ENCODE measurements around the gene ZFPM1. TPM values are rescaled to one million over a fixed set of nuclear protein-coding genes. Genes with fewer than 3 reads are reported as not detected.
"Not testable (repeated sequence)": the region's sequence is repeated elsewhere in the genome, so short reads cannot be mapped to it uniquely, and the experiment has no call there.

ZFPM1 gene
- total RNA-seq, 1 donor from 2014 or later: 9.6 TPM

GRCh38 chr16:88459366-88460073, 6.4 kb downstream of the ZFPM1 start:
- DNase-seq (ENCODE audit: low spot score): no peak
- intact Hi-C loops (cut with DNase I): no loop called here

GRCh38 chr16:88460496-88461330, 7.6 kb downstream of the ZFPM1 start:
- intact Hi-C loops (cut with DNase I): no loop called here
- no peak for DNase-seq (ENCODE audit: low spot score)

GRCh38 chr16:88461331-88462269, 8.5 kb downstream of the ZFPM1 start:
- intact Hi-C loops (cut with DNase I): no loop called here
- DNase-seq (ENCODE audit: low spot score): no peak

GRCh38 chr16:88462396-88462795, 9.3 kb downstream of the ZFPM1 start:
- intact Hi-C loops (cut with DNase I): no loop called here
- DNase-seq (ENCODE audit: low spot score): no peak

GRCh38 chr16:88463411-88463810, 10.3 kb downstream of the ZFPM1 start:
- no peak for DNase-seq (ENCODE audit: low spot score)
- intact Hi-C loops (cut with DNase I): no loop called here

- no peak for DNase-seq (ENCODE audit: low spot score)
- intact Hi-C loops (cut with DNase I): no loop called here
These were observed 11.6 kb downstream of the ZFPM1 start for GRCh38 chr16:88464447-88465318.

GRCh38 chr16:88465387-88465983, 12.4 kb downstream of the ZFPM1 start:
- no peak for DNase-seq (ENCODE audit: low spot score)
- intact Hi-C loops (cut with DNase I): no loop called here

- DNase-seq (ENCODE audit: low spot score): no peak
- intact Hi-C loops (cut with DNase I): no loop called here
These were observed 13.2 kb downstream of the ZFPM1 start for GRCh38 chr16:88466175-88466862.

GRCh38 chr16:88466949-88467348, 13.9 kb downstream of the ZFPM1 start:
- DNase-seq (ENCODE audit: low spot score): no peak
- intact Hi-C loops (cut with DNase I): no loop called here

- intact Hi-C loops (cut with DNase I): no loop called here
- no peak for DNase-seq (ENCODE audit: low spot score)
These were observed 14.5 kb downstream of the ZFPM1 start for GRCh38 chr16:88467541-88467944.

GRCh38 chr16:88468275-88469129, 15.4 kb downstream of the ZFPM1 start:
- DNase-seq (ENCODE audit: low spot score): no peak
- intact Hi-C loops (cut with DNase I): no loop called here

- DNase-seq (ENCODE audit: low spot score): no peak
- intact Hi-C loops (cut with DNase I): no loop called here
These were observed 16.7 kb downstream of the ZFPM1 start for GRCh38 chr16:88469615-88470395.

- intact Hi-C loops (cut with DNase I); DNase-seq (ENCODE audit: low spot score): not testable (repeated sequence)
These were observed 17.3 kb downstream of the ZFPM1 start for GRCh38 chr16:88470396-88470680.

GRCh38 chr16:88470696-88471095, 17.6 kb downstream of the ZFPM1 start:
- DNase-seq (ENCODE audit: low spot score); intact Hi-C loops (cut with DNase I): not testable (repeated sequence)

- no peak for DNase-seq (ENCODE audit: low spot score)
- intact Hi-C loops (cut with DNase I): no loop called here
These were observed 18.0 kb downstream of the ZFPM1 start for GRCh38 chr16:88471115-88471514.

GRCh38 chr16:88471575-88471974, 18.5 kb downstream of the ZFPM1 start:
- no peak for DNase-seq (ENCODE audit: low spot score)

GRCh38 chr16:88472069-88472468, 19.0 kb downstream of the ZFPM1 start:
- intact Hi-C loops (cut with DNase I): no loop called here
- DNase-seq (ENCODE audit: low spot score): no peak

More at GRCh38 chr16:88471575-88471974, 18.5 kb downstream of the ZFPM1 start:
- intact Hi-C loops (cut with DNase I): no loop called here
